ENCODE data around the gene ARID1B. TPM values are rescaled to one million over a fixed set of nuclear protein-coding genes. Genes with fewer than 3 reads are reported as not detected.

The ARID1B gene
- total RNA-seq, 1 experiment from 2014 or later = 18.2 TPM

- DNase-seq (ENCODE audit: low read depth) = no peak
Measured at GRCh38 chr6:157222201-157222981, 445.2 kb downstream of the ARID1B start.

GRCh38 chr6:157223021-157223430 lies 445.8 kb downstream of the ARID1B start:
- peak; percentile 51 for DNase-seq (ENCODE audit: low read depth)

- DNase-seq (ENCODE audit: low read depth) = no peak
Measured at GRCh38 chr6:157223511-157223910, 446.3 kb downstream of the ARID1B start.

GRCh38 chr6:157224178-157224950 lies 447.2 kb downstream of the ARID1B start:
- DNase-seq (ENCODE audit: low read depth) = no peak

GRCh38 chr6:157224951-157225574 lies 447.9 kb downstream of the ARID1B start:
- no peak for DNase-seq (ENCODE audit: low read depth)

GRCh38 chr6:157225575-157225995 lies 448.4 kb downstream of the ARID1B start:
- no peak for DNase-seq (ENCODE audit: low read depth)

GRCh38 chr6:157226026-157226625 lies 448.9 kb downstream of the ARID1B start:
- DNase-seq (ENCODE audit: low read depth) = peak; percentile 55

- DNase-seq (ENCODE audit: low read depth) = no peak
Measured at GRCh38 chr6:157226761-157227160, 449.6 kb downstream of the ARID1B start.

GRCh38 chr6:157227202-157228166 lies 450.3 kb downstream of the ARID1B start:
- DNase-seq (ENCODE audit: low read depth) = no peak

- no peak for DNase-seq (ENCODE audit: low read depth)
Measured at GRCh38 chr6:157228426-157229131, 451.4 kb downstream of the ARID1B start.

GRCh38 chr6:157229132-157229618 lies 452.0 kb downstream of the ARID1B start:
- no peak for DNase-seq (ENCODE audit: low read depth)

- no peak for DNase-seq (ENCODE audit: low read depth)
Measured at GRCh38 chr6:157229713-157230112, 452.5 kb downstream of the ARID1B start.

GRCh38 chr6:157230910-157231309 lies 453.7 kb downstream of the ARID1B start:
- no peak for DNase-seq (ENCODE audit: low read depth)

- no peak for DNase-seq (ENCODE audit: low read depth)
Measured at GRCh38 chr6:157232161-157232895, 455.1 kb downstream of the ARID1B start.

GRCh38 chr6:157233156-157233555 lies 456.0 kb downstream of the ARID1B start:
- no peak for DNase-seq (ENCODE audit: low read depth)

- no peak for DNase-seq (ENCODE audit: low read depth)
Measured at GRCh38 chr6:157233686-157234085, 456.5 kb downstream of the ARID1B start.

GRCh38 chr6:157235600-157236039 lies 458.4 kb downstream of the ARID1B start:
- peak; percentile 72 for DNase-seq (ENCODE audit: low read depth)

GRCh38 chr6:157236040-157236725 lies 459.0 kb downstream of the ARID1B start:
- DNase-seq (ENCODE audit: low read depth) = no peak

GRCh38 chr6:157238346-157238745 lies 461.2 kb downstream of the ARID1B start:
- DNase-seq (ENCODE audit: low read depth) = no peak
